GM12873 (cell line): ENCODE measurements around the gene LCE2D.
A peak's percentile ranks its signal among the peaks of the same experiment; 100 is the strongest.

Experiments
- TF ChIP-seq, protein P1 (sequence below): IDR thresholded peaks from 2 replicates; pipeline ENCODE4 v1.5.1; 2012; ENCODE audit warnings: low read depth, mild to moderate bottlenecking, moderate library complexity, low read length, control low read depth; ENCODE audit not compliant: insufficient read depth; ENCODE audit errors: missing control alignments

Gene LCE2D

DNA sequence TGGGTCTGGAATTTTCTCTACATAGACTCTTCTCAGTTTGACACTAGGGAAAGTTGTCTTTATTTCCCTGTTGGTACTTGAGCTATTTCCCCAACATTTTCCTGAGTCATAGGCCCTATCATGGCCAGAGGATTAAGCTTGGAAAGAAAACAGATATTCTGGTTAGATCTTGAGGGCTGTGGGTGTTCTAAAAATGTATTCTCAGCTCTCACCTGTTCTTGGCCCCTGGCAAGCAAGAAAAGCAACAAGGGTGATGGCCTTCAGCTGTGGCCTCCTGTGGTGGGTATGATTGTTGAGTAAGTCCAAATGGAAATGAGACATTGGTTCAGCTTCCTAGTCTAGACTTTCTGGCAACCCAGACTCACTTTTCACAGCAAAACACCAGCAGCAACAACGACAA lies 22.8 kb upstream of the LCE2D start:
- TF ChIP-seq, protein P1, sequence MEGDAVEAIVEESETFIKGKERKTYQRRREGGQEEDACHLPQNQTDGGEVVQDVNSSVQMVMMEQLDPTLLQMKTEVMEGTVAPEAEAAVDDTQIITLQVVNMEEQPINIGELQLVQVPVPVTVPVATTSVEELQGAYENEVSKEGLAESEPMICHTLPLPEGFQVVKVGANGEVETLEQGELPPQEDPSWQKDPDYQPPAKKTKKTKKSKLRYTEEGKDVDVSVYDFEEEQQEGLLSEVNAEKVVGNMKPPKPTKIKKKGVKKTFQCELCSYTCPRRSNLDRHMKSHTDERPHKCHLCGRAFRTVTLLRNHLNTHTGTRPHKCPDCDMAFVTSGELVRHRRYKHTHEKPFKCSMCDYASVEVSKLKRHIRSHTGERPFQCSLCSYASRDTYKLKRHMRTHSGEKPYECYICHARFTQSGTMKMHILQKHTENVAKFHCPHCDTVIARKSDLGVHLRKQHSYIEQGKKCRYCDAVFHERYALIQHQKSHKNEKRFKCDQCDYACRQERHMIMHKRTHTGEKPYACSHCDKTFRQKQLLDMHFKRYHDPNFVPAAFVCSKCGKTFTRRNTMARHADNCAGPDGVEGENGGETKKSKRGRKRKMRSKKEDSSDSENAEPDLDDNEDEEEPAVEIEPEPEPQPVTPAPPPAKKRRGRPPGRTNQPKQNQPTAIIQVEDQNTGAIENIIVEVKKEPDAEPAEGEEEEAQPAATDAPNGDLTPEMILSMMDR = no peak

GRCh38 chr1:152643945-152644344 lies 19.2 kb upstream of the LCE2D start:
- TF ChIP-seq, protein P1 = no peak

- TF ChIP-seq, protein P1 = no peak
These were observed 18.0 kb upstream of the LCE2D start for GRCh38 chr1:152645146-152645545.

- TF ChIP-seq, protein P1 = no peak
These were observed 16.5 kb upstream of the LCE2D start for GRCh38 chr1:152646656-152647055.

GRCh38 chr1:152654110-152654509 lies 9.1 kb upstream of the LCE2D start:
- TF ChIP-seq, protein P1 = peak; percentile 80

GRCh38 chr1:152656459-152656858 lies 6.7 kb upstream of the LCE2D start:
- TF ChIP-seq, protein P1 = no peak

- TF ChIP-seq, protein P1 = no peak
These were observed 5.5 kb upstream of the LCE2D start for GRCh38 chr1:152657677-152658076.
